Measurements from ENCODE around the gene ABCA13. TPM values are rescaled to one million over a fixed set of nuclear protein-coding genes. Genes with fewer than 3 reads are reported as not detected.

Gene ABCA13
- total and polyA plus RNA-seq, 2 of the 4 experiments (the other 2 are of a cell fraction): under 0.01 to 0.07 TPM

DNA sequence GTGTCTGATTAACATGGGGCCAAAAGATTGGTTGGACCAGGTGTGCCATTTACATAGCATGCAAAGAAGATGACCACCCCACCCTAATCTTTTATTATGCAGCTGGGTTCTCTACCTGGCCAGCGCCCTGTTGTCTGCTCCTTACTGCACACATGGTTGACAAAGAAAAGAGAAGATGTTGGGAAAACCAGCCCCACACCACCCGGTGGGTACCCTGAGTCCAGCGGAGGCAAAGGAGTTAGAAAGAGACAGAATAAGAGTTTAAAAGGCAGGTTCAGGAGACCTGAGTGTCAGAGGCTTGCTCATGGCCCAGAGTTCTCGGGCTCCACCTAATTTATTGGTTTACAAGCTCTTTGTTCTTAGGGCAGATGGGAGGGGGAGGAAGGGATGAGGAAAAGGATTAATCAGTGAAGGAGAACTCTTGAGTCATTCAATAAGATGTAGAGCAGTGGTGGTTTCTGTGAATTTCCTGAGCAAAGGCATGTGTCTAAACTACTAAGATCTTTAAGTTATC lies 24.1 kb upstream of the ABCA13 start:
- Histone ChIP-seq H3K56ac (ENCODE audit: extremely low read depth, insufficient read depth, low read length) (no peak overlapping the region), H4K91ac (ENCODE audit: insufficient read depth, low read depth, low read length) (no peak overlapping the region), H3K4me2 (ENCODE audit: low read depth, low read length) (no peak overlapping the region), H3K27me3 (ENCODE audit: control insufficient read depth, insufficient read depth, low read length) (peaks cover 12% of the 10 kb centered on the region), H3K14ac (replicated peaks; ENCODE audit: low read depth, low read length) (no peak overlapping the region), H3K9ac (ENCODE audit: low read depth, low read length) (no peak overlapping the region), H4K5ac (ENCODE audit: low read depth, low read length) (no peak overlapping the region), H3K4me3 (ENCODE audit: insufficient read depth, low read depth, low read length) (no peak overlapping the region), H2BK120ac (ENCODE audit: low read depth, low read length) (no peak overlapping the region), H3K79me1 (ENCODE audit: low read depth in 1 of 2, low read length in 2 of 2) (no peaks in the 10 kb centered on the region), H3K4me1 (ENCODE audit: control insufficient read depth, insufficient read depth, low read length) (no peaks in the 10 kb centered on the region), H3K9me3 (ENCODE audit: control insufficient read depth, insufficient read depth, low read length) (no peaks in the 10 kb centered on the region), H2AK9ac (replicated peaks; ENCODE audit: low read depth, low read length, poor library complexity) (no peak overlapping the region), H3K9me1 (ENCODE audit: insufficient read depth, low read length) (no peaks in the 10 kb centered on the region; the same call in 1 of the 2 replicates), H2AK5ac (ENCODE audit: low read depth, low read length) (no peak overlapping the region), H3K27ac (ENCODE audit: insufficient read depth, low read length) (no peak overlapping the region), H3K23ac (ENCODE audit: low read depth, low read length) (no peak overlapping the region), H3K18ac (ENCODE audit: low read depth, low read length) (no peak overlapping the region), H3K36me3 (ENCODE audit: control insufficient read depth, insufficient read depth, low read length) (no peaks in the 10 kb centered on the region), H2BK20ac (ENCODE audit: low read depth, low read length) (no peak overlapping the region), H2AFZ (replicated peaks; ENCODE audit: low read length, poor library complexity) (no peak overlapping the region), H3K4ac (ENCODE audit: low read depth, low read length) (no peak overlapping the region), H2BK15ac (ENCODE audit: low read depth, low read length) (no peak overlapping the region), H2BK5ac (ENCODE audit: low read depth, low read length, poor library complexity, severe bottlenecking) (no peak overlapping the region), H4K8ac (ENCODE audit: low read depth in 2 of 2, low read length in 2 of 2) (no peak overlapping the region), H4K20me1 (ENCODE audit: insufficient read depth, low read length) (no peaks in the 10 kb centered on the region)
- no peak for DNase-seq
- intact Hi-C loops (cut with micrococcal nuclease): no loop called here
- WGBS, 2 experiments (ENCODE audit: extremely low coverage in 2 of 2, insufficient read length in 1 of 2): 83% methylated on average over 1 of the region's 4 CpGs; no CpG with 5 or more reads in 1 of the 2 experiments
- no peak for TF ChIP-seq RAD21 (IDR thresholded peaks at IDR 0.05; ENCODE audit: low read length)
- TF ChIP-seq SMC3 (IDR thresholded peaks at IDR 0.05; ENCODE audit: low read depth, low read length): no peak
- TF ChIP-seq BHLHE40 (IDR thresholded peaks at IDR 0.05; ENCODE audit: low read depth, low read length): no peak
- no peak for TF ChIP-seq RFX5 (IDR thresholded peaks at IDR 0.05; ENCODE audit: low read depth, low read length)
- TF ChIP-seq MXI1 (IDR thresholded peaks at IDR 0.05; ENCODE audit: borderline replicate concordance, low read depth, low read length): no peak
- no peak for TF ChIP-seq RCOR1 (IDR thresholded peaks at IDR 0.05; ENCODE audit: insufficient replicate concordance, low read length)
- TF ChIP-seq, protein P1, sequence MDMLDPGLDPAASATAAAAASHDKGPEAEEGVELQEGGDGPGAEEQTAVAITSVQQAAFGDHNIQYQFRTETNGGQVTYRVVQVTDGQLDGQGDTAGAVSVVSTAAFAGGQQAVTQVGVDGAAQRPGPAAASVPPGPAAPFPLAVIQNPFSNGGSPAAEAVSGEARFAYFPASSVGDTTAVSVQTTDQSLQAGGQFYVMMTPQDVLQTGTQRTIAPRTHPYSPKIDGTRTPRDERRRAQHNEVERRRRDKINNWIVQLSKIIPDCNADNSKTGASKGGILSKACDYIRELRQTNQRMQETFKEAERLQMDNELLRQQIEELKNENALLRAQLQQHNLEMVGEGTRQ (IDR thresholded peaks at IDR 0.05; ENCODE audit: low read depth, low read length): no peak
- TF ChIP-seq, protein P2, sequence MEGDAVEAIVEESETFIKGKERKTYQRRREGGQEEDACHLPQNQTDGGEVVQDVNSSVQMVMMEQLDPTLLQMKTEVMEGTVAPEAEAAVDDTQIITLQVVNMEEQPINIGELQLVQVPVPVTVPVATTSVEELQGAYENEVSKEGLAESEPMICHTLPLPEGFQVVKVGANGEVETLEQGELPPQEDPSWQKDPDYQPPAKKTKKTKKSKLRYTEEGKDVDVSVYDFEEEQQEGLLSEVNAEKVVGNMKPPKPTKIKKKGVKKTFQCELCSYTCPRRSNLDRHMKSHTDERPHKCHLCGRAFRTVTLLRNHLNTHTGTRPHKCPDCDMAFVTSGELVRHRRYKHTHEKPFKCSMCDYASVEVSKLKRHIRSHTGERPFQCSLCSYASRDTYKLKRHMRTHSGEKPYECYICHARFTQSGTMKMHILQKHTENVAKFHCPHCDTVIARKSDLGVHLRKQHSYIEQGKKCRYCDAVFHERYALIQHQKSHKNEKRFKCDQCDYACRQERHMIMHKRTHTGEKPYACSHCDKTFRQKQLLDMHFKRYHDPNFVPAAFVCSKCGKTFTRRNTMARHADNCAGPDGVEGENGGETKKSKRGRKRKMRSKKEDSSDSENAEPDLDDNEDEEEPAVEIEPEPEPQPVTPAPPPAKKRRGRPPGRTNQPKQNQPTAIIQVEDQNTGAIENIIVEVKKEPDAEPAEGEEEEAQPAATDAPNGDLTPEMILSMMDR (conservative IDR thresholded peaks at IDR 0.05; ENCODE audit: low read depth, low read length): no peak
- TF ChIP-seq, protein P3, sequence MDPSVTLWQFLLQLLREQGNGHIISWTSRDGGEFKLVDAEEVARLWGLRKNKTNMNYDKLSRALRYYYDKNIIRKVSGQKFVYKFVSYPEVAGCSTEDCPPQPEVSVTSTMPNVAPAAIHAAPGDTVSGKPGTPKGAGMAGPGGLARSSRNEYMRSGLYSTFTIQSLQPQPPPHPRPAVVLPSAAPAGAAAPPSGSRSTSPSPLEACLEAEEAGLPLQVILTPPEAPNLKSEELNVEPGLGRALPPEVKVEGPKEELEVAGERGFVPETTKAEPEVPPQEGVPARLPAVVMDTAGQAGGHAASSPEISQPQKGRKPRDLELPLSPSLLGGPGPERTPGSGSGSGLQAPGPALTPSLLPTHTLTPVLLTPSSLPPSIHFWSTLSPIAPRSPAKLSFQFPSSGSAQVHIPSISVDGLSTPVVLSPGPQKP (IDR thresholded peaks at IDR 0.05; ENCODE audit: borderline replicate concordance, low read depth, low read length): no peak
- TF ChIP-seq MAFK (IDR thresholded peaks at IDR 0.05; ENCODE audit: low read depth, low read length): no peak
- no peak for TF ChIP-seq MAZ (IDR thresholded peaks at IDR 0.05; ENCODE audit: borderline replicate concordance, low read depth, low read length)
- no peak for TF ChIP-seq CHD1 (IDR thresholded peaks at IDR 0.05; ENCODE audit: low read depth, low read length)
- no peak for TF ChIP-seq CEBPB (IDR thresholded peaks at IDR 0.05; ENCODE audit: low read depth, low read length)
- no peak for TF ChIP-seq FOS (IDR thresholded peaks at IDR 0.05; ENCODE audit: low read depth, low read length)
- TF ChIP-seq POLR2A (IDR thresholded peaks at IDR 0.05; ENCODE audit: low read depth, low read length): no peak
- CTCF ChIA-PET: no interaction called here
- dilution Hi-C loops (cut with HindIII; ENCODE audit: low sequenced_read_pairs, unreplicated experiment): no loop called here
- no peak for ATAC-seq (ENCODE audit: low read depth)
- BruUV-seq (replicated peaks): no TSS peak
- in situ Hi-C loops (cut with MboI; ENCODE audit: low sequenced_read_pairs): no loop called here
- POLR2A ChIA-PET (ENCODE audit: unreplicated experiment): no interaction called here
